ENCODE measurements around the gene WIPF2. TPM values are rescaled to one million over a fixed set of nuclear protein-coding genes. Genes with fewer than 3 reads are reported as not detected.
A peak's percentile ranks its signal among the peaks of the same experiment; 100 is the strongest.

The WIPF2 gene
- total RNA-seq, 4 donors from 2014 or later: 9.8 to 13.8 (median 11.2) TPM

- 66 to 77% methylated on average over 2 to 3 of the region's 3 CpGs for WGBS, 2 donors
- Histone ChIP-seq H3K36me3 (peaks cover 21 to 63% (median 31%) of the 10 kb centered on the region in 3 donors), H3K4me3 (no peak overlapping the region), H3K9me3 (no peaks in the 10 kb centered on the region), H3K27me3 (no peaks in the 10 kb centered on the region), H3K27ac (peak overlapping the region in 2 of 4 donors; percentile 25 to 95), H3K4me1 (peaks cover 4 to 36% (median 9%) of the 10 kb centered on the region in 3 donors)
- no peak for DNase-seq
- no peak for TF ChIP-seq CTCF (IDR thresholded peaks at IDR 0.05)
- TF ChIP-seq POLR2A (IDR thresholded peaks at IDR 0.05): no peak
- intact Hi-C loops (cut with DNase I): no loop called here
Measured at GRCh38 chr17:40173778-40174135, 45.3 kb upstream of the WIPF2 start.

- 100% methylated on average over 1 of the region's 1 CpG for WGBS, 2 donors
- H3K4me3 ChIP-seq: no peak overlapping the region
- peak overlapping the region in 2 of 4 donors; percentile 95 to 96 for H3K27ac ChIP-seq
- DNase-seq: no peak
- TF ChIP-seq POLR2A (IDR thresholded peaks at IDR 0.05) (no peak), CTCF (IDR thresholded peaks at IDR 0.05) (no peak)
- intact Hi-C loops (cut with DNase I): no loop called here
- H3K36me3 ChIP-seq: peaks cover 21 to 55% (median 26%) of the 10 kb centered on the region in 3 donors
- peaks cover 4 to 42% (median 9%) of the 10 kb centered on the region in 3 donors for H3K4me1 ChIP-seq
- H3K9me3 ChIP-seq: no peaks in the 10 kb centered on the region
- no peaks in the 10 kb centered on the region for H3K27me3 ChIP-seq
Measured at GRCh38 chr17:40174514-40174913, 44.6 kb upstream of the WIPF2 start.

GRCh38 chr17:40175928-40176753 lies 43.0 kb upstream of the WIPF2 start:
- peak overlapping the region in 3 of 4 donors; percentile 65 to 84 (median 77) for H3K4me3 ChIP-seq
- intact Hi-C loops (cut with DNase I): no loop called here

GRCh38 chr17:40176754-40177110 lies 42.4 kb upstream of the WIPF2 start:
- intact Hi-C loops (cut with DNase I): no loop called here
- peak in 1 of 4 donors; percentile 40 for TF ChIP-seq POLR2A (IDR thresholded peaks at IDR 0.05)
- TF ChIP-seq CTCF (IDR thresholded peaks at IDR 0.05): no peak
- Histone ChIP-seq H3K27me3 (no peaks in the 10 kb centered on the region), H3K9me3 (no peaks in the 10 kb centered on the region), H3K36me3 (peaks cover 2 to 39% (median 7%) of the 10 kb centered on the region in 3 donors), H3K4me1 (peaks cover 8 to 64% (median 14%) of the 10 kb centered on the region in 3 donors), H3K27ac (peak overlapping the region; percentile 92 to 98 (median 96)), H3K4me3 (peak overlapping the region; percentile 65 to 84 (median 76))
- 31 to 56% methylated on average over 1 to 2 of the region's 2 CpGs for WGBS, 2 donors
- DNase-seq: no peak

More at GRCh38 chr17:40175928-40176753, 43.0 kb upstream of the WIPF2 start:
- Histone ChIP-seq H3K9me3 (no peaks in the 10 kb centered on the region), H3K36me3 (peaks cover 7 to 39% (median 11%) of the 10 kb centered on the region in 3 donors), H3K27ac (peak overlapping the region; percentile 92 to 98 (median 96)), H3K27me3 (no peaks in the 10 kb centered on the region), H3K4me1 (peaks cover 5 to 58% (median 9%) of the 10 kb centered on the region in 3 donors)
- DNase-seq: no peak
- WGBS, 2 donors: 63 to 69% methylated on average over 7 of the region's 7 CpGs
- no peak for TF ChIP-seq CTCF (IDR thresholded peaks at IDR 0.05)
- TF ChIP-seq POLR2A (IDR thresholded peaks at IDR 0.05): no peak

GRCh38 chr17:40177275-40177874 lies 41.7 kb upstream of the WIPF2 start, which contains the start of gene RAPGEFL1:
TSS of gene RAPGEFL1 (plus strand) at chr17:40177470. CDS start at chr17:40177862, 392 bp downstream.
- no peaks in the 10 kb centered on the region for H3K27me3 ChIP-seq
- H3K4me1 ChIP-seq: peaks cover 14 to 71% (median 18%) of the 10 kb centered on the region in 3 donors
- peaks cover 0 to 39% (median 7%) of the 10 kb centered on the region in 3 donors for H3K36me3 ChIP-seq
- no peak for DNase-seq
- no peaks in the 10 kb centered on the region for H3K9me3 ChIP-seq
- intact Hi-C loops (cut with DNase I): no loop called here
- 0% methylated on average over 3 of the region's 57 CpGs; no CpG with 5 or more reads in 1 of the 2 donors for WGBS, 2 donors
- TF ChIP-seq POLR2A (IDR thresholded peaks at IDR 0.05): peak in 2 of 4 donors; percentile 77 to 85
- TF ChIP-seq CTCF (IDR thresholded peaks at IDR 0.05): no peak
- H3K27ac ChIP-seq: peak within 1 kb of the TSS; percentile 92 to 98 (median 96)
- peak within 1 kb of the TSS; percentile 65 to 84 (median 76) for H3K4me3 ChIP-seq

Data from esophagus squamous epithelium (tissue), 5 donors.